NCI-H2196 (cell line): ENCODE results near the gene ZNF511.
"Not testable (repeated sequence)": the region's sequence is repeated elsewhere in the genome, so short reads cannot be mapped to it uniquely, and the experiment has no call there.

Experiments used
- DNase-seq: peaks from one replicate; lab custom pipeline; 2025; ENCODE audit not compliant: unreplicated experiment; lab: John Stamatoyannopoulos, UW

ZNF511 gene

GRCh38 chr10:133313192-133313591 is 4.5 kb downstream of the ZNF511 start:
- no peak for DNase-seq

GRCh38 chr10:133314911-133315310 is 6.2 kb downstream of the ZNF511 start:
- DNase-seq: no peak

GRCh38 chr10:133315847-133316246 is 7.1 kb downstream of the ZNF511 start:
- DNase-seq: peak; percentile 1

- DNase-seq: no peak
Measured at GRCh38 chr10:133316266-133316665, 7.6 kb downstream of the ZNF511 start.

GRCh38 chr10:133316732-133317131 is 8.0 kb downstream of the ZNF511 start:
- no peak for DNase-seq

GRCh38 chr10:133318494-133319127 is 9.9 kb downstream of the ZNF511 start:
- peak; percentile 64 for DNase-seq

- DNase-seq: not testable (repeated sequence)
Measured at GRCh38 chr10:133320852-133321422, 12.2 kb downstream of the ZNF511 start.

GRCh38 chr10:133322064-133322709 is 13.5 kb downstream of the ZNF511 start:
- not testable (repeated sequence) for DNase-seq

- DNase-seq: peak; percentile 69
Measured at GRCh38 chr10:133324198-133324792, 15.6 kb downstream of the ZNF511 start.

GRCh38 chr10:133324857-133325260 is 16.1 kb downstream of the ZNF511 start:
- DNase-seq: no peak

- peak; percentile 3 for DNase-seq
Measured at GRCh38 chr10:133325440-133326222, 16.9 kb downstream of the ZNF511 start.

- DNase-seq: no peak
Measured at GRCh38 chr10:133326223-133326551, 17.5 kb downstream of the ZNF511 start.

GRCh38 chr10:133326745-133327650 is 18.3 kb downstream of the ZNF511 start:
- peak; percentile 34 for DNase-seq

- DNase-seq: peak; percentile 34
Measured at GRCh38 chr10:133327651-133328357, 19.1 kb downstream of the ZNF511 start.

GRCh38 chr10:133328358-133329343 is 19.9 kb downstream of the ZNF511 start:
- no peak for DNase-seq

GRCh38 chr10:133329491-133330202 is 20.9 kb downstream of the ZNF511 start:
- peak; percentile 74 for DNase-seq

GRCh38 chr10:133332936-133333699 is 24.4 kb downstream of the ZNF511 start:
- no peak for DNase-seq
